Measurements from ENCODE around the gene MYBPHL.
A peak's percentile ranks its signal among the peaks of the same experiment; 100 is the strongest.
"Not testable (repeated sequence)": the region's sequence is repeated elsewhere in the genome, so short reads cannot be mapped to it uniquely, and the experiment has no call there.

The MYBPHL gene

DNA sequence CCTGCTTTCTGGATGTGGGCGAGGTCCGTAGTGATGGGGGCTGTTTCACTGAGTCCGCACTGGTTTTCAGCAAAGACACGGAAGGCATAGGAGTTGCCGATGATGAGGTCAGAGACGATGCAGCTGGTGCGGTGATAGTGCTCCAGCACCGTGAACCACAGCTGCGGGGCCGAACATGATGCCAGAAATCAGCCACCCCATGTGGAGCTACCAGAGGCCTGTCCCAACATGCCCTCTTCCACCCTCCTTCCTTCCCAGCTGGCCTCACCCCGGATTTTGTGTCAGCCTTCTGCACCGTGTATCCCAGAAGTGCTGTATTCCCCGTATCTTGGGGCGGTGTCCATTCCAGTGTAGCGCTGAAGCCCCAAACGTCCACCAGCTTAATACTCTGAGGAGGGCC lies 10.0 kb downstream of the MYBPHL start:
- H3K27ac ChIP-seq, result no peak overlapping the region
- TF ChIP-seq, protein P1, sequence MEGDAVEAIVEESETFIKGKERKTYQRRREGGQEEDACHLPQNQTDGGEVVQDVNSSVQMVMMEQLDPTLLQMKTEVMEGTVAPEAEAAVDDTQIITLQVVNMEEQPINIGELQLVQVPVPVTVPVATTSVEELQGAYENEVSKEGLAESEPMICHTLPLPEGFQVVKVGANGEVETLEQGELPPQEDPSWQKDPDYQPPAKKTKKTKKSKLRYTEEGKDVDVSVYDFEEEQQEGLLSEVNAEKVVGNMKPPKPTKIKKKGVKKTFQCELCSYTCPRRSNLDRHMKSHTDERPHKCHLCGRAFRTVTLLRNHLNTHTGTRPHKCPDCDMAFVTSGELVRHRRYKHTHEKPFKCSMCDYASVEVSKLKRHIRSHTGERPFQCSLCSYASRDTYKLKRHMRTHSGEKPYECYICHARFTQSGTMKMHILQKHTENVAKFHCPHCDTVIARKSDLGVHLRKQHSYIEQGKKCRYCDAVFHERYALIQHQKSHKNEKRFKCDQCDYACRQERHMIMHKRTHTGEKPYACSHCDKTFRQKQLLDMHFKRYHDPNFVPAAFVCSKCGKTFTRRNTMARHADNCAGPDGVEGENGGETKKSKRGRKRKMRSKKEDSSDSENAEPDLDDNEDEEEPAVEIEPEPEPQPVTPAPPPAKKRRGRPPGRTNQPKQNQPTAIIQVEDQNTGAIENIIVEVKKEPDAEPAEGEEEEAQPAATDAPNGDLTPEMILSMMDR (conservative IDR thresholded peaks at IDR 0.05), result no peak

DNA sequence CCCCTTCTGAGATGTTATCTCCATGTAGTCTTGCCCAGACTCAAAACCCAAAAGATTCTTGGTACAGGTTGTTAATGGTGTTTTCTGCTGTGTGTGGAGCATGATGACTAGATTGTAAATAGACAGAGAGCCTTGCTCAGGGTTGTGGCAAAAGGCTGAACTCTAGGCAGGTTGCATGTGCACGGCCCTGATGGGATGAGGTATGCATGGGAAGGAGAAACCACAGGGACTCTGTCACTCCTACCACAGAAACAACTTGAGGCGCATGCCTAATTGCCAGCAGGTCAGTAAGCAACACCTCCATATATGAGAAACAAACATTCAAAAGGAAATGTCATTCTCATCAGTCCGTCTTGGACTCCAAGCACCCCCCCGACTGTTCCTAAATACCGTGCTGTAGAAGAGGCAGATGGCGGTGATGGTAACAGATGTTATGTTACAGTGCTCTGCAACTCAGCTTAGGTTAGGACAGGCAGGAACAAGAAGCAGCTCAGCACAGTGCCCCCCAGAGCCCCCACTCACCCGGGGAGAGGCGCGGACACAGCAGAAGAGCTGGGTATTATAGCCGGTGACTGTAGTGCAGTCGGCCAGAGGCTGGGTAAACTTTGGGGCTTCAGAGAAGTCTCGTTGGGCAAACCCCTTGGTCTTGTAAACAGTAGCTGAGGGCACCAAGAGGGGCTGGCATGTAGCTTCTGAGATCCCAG lies 10.9 kb downstream of the MYBPHL start:
- no peak overlapping the region for H3K27ac ChIP-seq
- TF ChIP-seq, protein P1 (conservative IDR thresholded peaks at IDR 0.05), result no peak

DNA sequence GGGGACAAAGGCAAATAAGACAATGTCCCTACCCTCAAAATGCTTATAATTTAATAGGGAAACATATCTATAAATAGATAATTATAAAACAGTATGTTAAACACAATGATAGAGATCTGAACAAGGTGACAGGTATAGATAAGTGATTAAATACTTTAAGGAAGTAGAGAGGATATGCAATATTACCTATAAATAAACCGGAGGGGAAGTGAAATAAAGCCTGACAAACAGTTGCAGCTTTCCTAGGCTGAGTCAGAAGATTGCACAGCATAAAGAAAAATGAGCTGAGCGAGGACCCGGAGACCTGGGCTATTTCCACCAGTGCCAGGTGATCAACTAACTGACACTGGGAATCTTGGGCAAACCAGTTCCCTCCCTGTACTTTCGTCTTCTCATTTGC lies 12.3 kb downstream of the MYBPHL start:
- H3K27ac ChIP-seq, result no peak overlapping the region
- TF ChIP-seq, protein P1 (conservative IDR thresholded peaks at IDR 0.05), result no peak

GRCh38 chr1:109293026-109293425 lies 13.8 kb downstream of the MYBPHL start:
- H3K27ac ChIP-seq, result no peak overlapping the region
- TF ChIP-seq, protein P1 (conservative IDR thresholded peaks at IDR 0.05), result no peak

- TF ChIP-seq, protein P1 (conservative IDR thresholded peaks at IDR 0.05), result no peak
- peak overlapping the region; percentile 72; the same call in 1 of the 2 replicates for H3K27ac ChIP-seq
Measured at GRCh38 chr1:109292364-109292763, 14.4 kb downstream of the MYBPHL start.

GRCh38 chr1:109290998-109291397 lies 15.8 kb downstream of the MYBPHL start:
- peak overlapping the region; percentile 72 for H3K27ac ChIP-seq
- TF ChIP-seq, protein P1 (conservative IDR thresholded peaks at IDR 0.05), result no peak

DNA sequence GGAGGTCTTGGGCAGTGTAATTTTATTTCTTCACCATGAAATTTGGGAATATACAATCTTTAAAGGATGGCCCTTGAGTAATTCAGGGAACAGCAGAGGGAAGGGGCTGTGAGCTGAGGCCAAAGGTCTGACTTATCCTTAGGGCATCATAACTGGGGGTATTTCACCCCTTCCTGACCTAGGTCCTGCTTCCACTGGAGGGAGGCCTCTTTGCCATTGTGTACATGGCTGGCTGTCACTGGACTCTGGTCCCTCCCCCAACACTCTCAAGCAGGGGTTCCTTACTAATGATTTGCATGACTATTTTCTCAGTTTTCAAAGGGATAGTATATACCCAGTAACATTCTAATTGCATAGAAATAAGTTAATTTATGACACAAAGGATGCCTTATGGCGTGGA lies 16.7 kb downstream of the MYBPHL start:
- TF ChIP-seq, protein P1 (conservative IDR thresholded peaks at IDR 0.05), result no peak

DNA sequence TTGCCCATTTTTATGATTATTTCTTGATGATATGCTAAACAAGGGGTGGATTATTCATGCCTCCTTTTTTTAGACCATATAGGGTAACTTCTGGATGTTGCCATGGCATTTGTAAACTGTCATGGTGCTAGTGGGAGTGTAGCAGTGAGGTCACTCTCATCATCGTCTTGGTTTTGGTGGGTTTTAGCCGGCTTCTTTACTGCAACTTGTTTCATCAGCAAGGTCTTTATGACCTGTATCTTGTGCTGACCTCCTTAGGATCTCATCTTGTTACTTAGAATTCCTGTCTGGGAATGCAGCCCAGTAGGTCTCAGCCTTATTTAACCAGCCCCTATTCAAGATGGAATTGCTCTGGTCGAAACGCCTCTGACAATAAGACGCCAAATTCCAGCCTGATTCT lies 20.0 kb downstream of the MYBPHL start:
- not testable (repeated sequence) for H3K27ac ChIP-seq

More for the DNA sequence above, 16.7 kb downstream of the MYBPHL start:
- peak overlapping the region; percentile 72 for H3K27ac ChIP-seq
